K562 (cell line): ENCODE results near the gene RAB31. TPM values are rescaled to one million over a fixed set of nuclear protein-coding genes. Genes with fewer than 3 reads are reported as not detected.

Experiments used
- ATAC-seq: fragments of 200-7000 bp; cut with Tn5 transposase; 3 replicates; pipeline ENCODE4 v1.9.1; 2020; ENCODE audit warnings: moderate library complexity
- BruUV-seq: library from RNA; stranded (reverse); fragments of 400-500 nt; replicated peaks from 2 replicates; lab custom pipeline; 2021; lab: Mats Ljungman, UMichigan
- CTCF ChIA-PET: fragments of 300-600 bp; formaldehyde crosslinking; extraction: SDS; loops from one replicate; lab custom pipeline; 2021; ENCODE audit warnings: low intra/inter-chr PET ratio; lab: Yijun Ruan, JAX
- POLR2A ChIA-PET: fragments of 300-600, 350-650 bp; sonication (Branson Sonifier 250); formaldehyde crosslinking; extraction: SDS; loops from one replicate; lab custom pipeline; 2021; ENCODE audit warnings: antibody characterized with exemption, inconsistent platforms; lab: Yijun Ruan, JAX
- DNase-seq, 4 experiments: peaks; one replicate each; pipeline versions ENCODE4 v3.0.0 to v3.0.0-alpha.2; 2011 to 2018; ENCODE audit warnings: low spot score in 3 of 4, mixed read lengths in 3 of 4; ENCODE audit errors: extremely low read depth in 1 of 4
- FAIRE-seq: peaks from 2 replicates; lab custom pipeline; 2011; peaks lifted over from hg19 to GRCh38; lab: Jason Lieb, UNC
- H2AFZ ChIP-seq: 2 replicates; pipeline ENCODE4 v1.6.0; 2011; ENCODE audit warnings: low read depth, low read length, control low read depth, inconsistent platforms
- H3K27ac ChIP-seq: fragments of 200-600 bp; 3 replicates; pipeline ENCODE4 v1.8.0; 2011; ENCODE audit warnings: low read depth, mild to moderate bottlenecking, control low read depth, inconsistent platforms, low read length, moderate library complexity, mixed read lengths; ENCODE audit errors: extremely low read depth
- H3K27me3 ChIP-seq, 2 experiments: fragments of 300-600 bp in 1 of 2; 2 replicates in 1 of 2; 3 replicates in 1 of 2; pipeline versions ENCODE4 v1.6.0 to v1.8.0; 2011; ENCODE audit warnings: inconsistent platforms in 2 of 2, low read length in 2 of 2, mild to moderate bottlenecking in 1 of 2, mixed read lengths in 1 of 2, moderate library complexity in 1 of 2; ENCODE audit not compliant: control insufficient read depth in 2 of 2, insufficient read depth in 2 of 2
- H3K36me3 ChIP-seq: fragments of 300-600 bp; 3 replicates; pipeline ENCODE4 v1.8.0; 2011; ENCODE audit warnings: mild to moderate bottlenecking, low read length, inconsistent platforms; ENCODE audit not compliant: control insufficient read depth, insufficient read depth
- H3K4me1 ChIP-seq, 2 experiments: fragments of 200-600 bp in 1 of 2; replicated peaks in 1 of 2; 2 replicates in 1 of 2; 3 replicates in 1 of 2; pipeline versions ENCODE4 v1.5.1 to v1.8.0; 2011; ENCODE audit warnings: inconsistent platforms in 2 of 2, low read length in 2 of 2, mild to moderate bottlenecking in 1 of 2, mixed read lengths in 1 of 2, moderate library complexity in 1 of 2; ENCODE audit not compliant: control insufficient read depth in 2 of 2, insufficient read depth in 2 of 2
- H3K4me2 ChIP-seq: 2 replicates; pipeline ENCODE4 v1.6.1; 2011; ENCODE audit warnings: low read length, control low read depth, inconsistent platforms, mixed read lengths; ENCODE audit not compliant: insufficient read depth
- H3K4me3 ChIP-seq: fragments of 200-600 bp; sonication (generic), shearing (Covaris generic); 2 replicates; pipeline ENCODE4 v1.5.1; 2016; ENCODE audit warnings: control low read depth, inconsistent platforms
- H3K79me2 ChIP-seq: fragments of 200-600 bp; 3 replicates; pipeline ENCODE4 v1.8.0; 2011; ENCODE audit warnings: low read length, inconsistent platforms; ENCODE audit not compliant: control insufficient read depth, insufficient read depth
- H3K9ac ChIP-seq, 2 experiments: 2 replicates each; pipeline versions ENCODE4 v1.6.0 to v1.6.1; 2011; ENCODE audit warnings: low read depth in 2 of 2, low read length in 2 of 2, control low read depth in 1 of 2, inconsistent platforms in 1 of 2, mild to moderate bottlenecking in 1 of 2, mixed read lengths in 1 of 2; ENCODE audit not compliant: insufficient read depth in 1 of 2
- H3K9me1 ChIP-seq: one replicate; pipeline ENCODE4 v1.6.0; 2011; ENCODE audit warnings: inconsistent platforms, mild to moderate bottlenecking, low read length, moderate library complexity; ENCODE audit not compliant: control insufficient read depth, insufficient read depth
- H3K9me3 ChIP-seq: replicated peaks from 2 replicates; pipeline ENCODE4 v1.5.1; 2011; ENCODE audit warnings: low read depth, low read length, inconsistent platforms; ENCODE audit not compliant: control insufficient read depth, insufficient read depth
- H4K20me1 ChIP-seq: replicated peaks from 2 replicates; pipeline ENCODE4 v1.6.1; 2011; ENCODE audit warnings: low read length, inconsistent platforms, mixed read lengths; ENCODE audit not compliant: control insufficient read depth, insufficient read depth
- CEBPG ChIP-seq, 3 experiments: fragments of 200-800 bp in 1 of 3; sonication (Bioruptor generic) in 1 of 3; sonication (generic) in 1 of 3; formaldehyde crosslinking in 1 of 3; IDR thresholded peaks in 2 of 3; conservative IDR thresholded peaks in 1 of 3; 2 replicates each; pipeline versions ENCODE4 v1.6.1 to v1.8.0; 2016 to 2022; ENCODE audit warnings: missing compliant biosample characterization in 2 of 3, missing genetic modification characterization in 2 of 3, mild to moderate bottlenecking in 1 of 3, missing genetic modification reagents in 1 of 3
- EP300 ChIP-seq: IDR thresholded peaks from 2 replicates; pipeline ENCODE4 v1.6.1; 2012; ENCODE audit warnings: low read length, improper control_type of control experiment
- FOXA3 ChIP-seq, 2 experiments: fragments of 450-650 bp in 1 of 2; sonication (generic) in 1 of 2; formaldehyde crosslinking; IDR thresholded peaks in 1 of 2; conservative IDR thresholded peaks in 1 of 2; 2 replicates each; pipeline versions ENCODE4 v1.4.0 to v1.8.0; 2020 to 2022; ENCODE audit warnings: mild to moderate bottlenecking in 2 of 2, missing genetic modification reagents in 1 of 2
- GTF3C2 ChIP-seq: IDR thresholded peaks from 3 replicates; pipeline ENCODE4 v1.6.1; 2011; ENCODE audit warnings: borderline replicate concordance, mild to moderate bottlenecking, moderate library complexity; ENCODE audit not compliant: insufficient read length; ENCODE audit errors: extremely low read depth
- JUNB ChIP-seq: fragments of 450-650 bp; formaldehyde crosslinking; conservative IDR thresholded peaks from 2 replicates; pipeline ENCODE4 v1.4.0; 2020; ENCODE audit warnings: mild to moderate bottlenecking
- KDM1A ChIP-seq, 2 experiments: fragments of 450-650 bp; IDR thresholded peaks; 2 replicates each; pipeline ENCODE4 v1.6.1; 2016; ENCODE audit warnings: mild to moderate bottlenecking in 2 of 2
- KLF1 ChIP-seq: fragments of 450-650 bp; IDR thresholded peaks from 2 replicates; pipeline ENCODE4 v1.6.1; 2016; ENCODE audit warnings: missing genetic modification characterization, missing compliant biosample characterization
- KLF16 ChIP-seq: IDR thresholded peaks from 2 replicates; pipeline ENCODE4 v1.6.1; 2016; ENCODE audit warnings: antibody characterized with exemption
- NR2C2 ChIP-seq, 2 experiments: fragments of 200-800 bp in 1 of 2; sonication (Bioruptor generic) in 1 of 2; sonication (generic) in 1 of 2; formaldehyde crosslinking in 1 of 2; IDR thresholded peaks; 2 replicates each; pipeline versions ENCODE4 v1.6.1 to v1.8.0; 2016 to 2022; ENCODE audit warnings: mild to moderate bottlenecking in 1 of 2, missing compliant biosample characterization in 1 of 2, missing genetic modification characterization in 1 of 2, missing genetic modification reagents in 1 of 2
- NR2F6 ChIP-seq: fragments of 450-650 bp; formaldehyde crosslinking; IDR thresholded peaks from 2 replicates; pipeline ENCODE4 v1.4.0; 2020; ENCODE audit warnings: mild to moderate bottlenecking
- NR4A1 ChIP-seq, 2 experiments: fragments of 250-450 bp in 1 of 2; fragments of 450-650 bp in 1 of 2; sonication (Bioruptor Pico) in 1 of 2; IDR thresholded peaks; 2 replicates each; pipeline versions ENCODE4 v1.4.0 to v1.6.1; 2016 to 2020; ENCODE audit warnings: mild to moderate bottlenecking in 2 of 2, missing compliant biosample characterization in 1 of 2, missing genetic modification characterization in 1 of 2, moderate library complexity in 1 of 2
- PML ChIP-seq: IDR thresholded peaks from 2 replicates; pipeline ENCODE4 v1.6.1; 2012; ENCODE audit warnings: low read length, inconsistent platforms
- TAF7 ChIP-seq: fragments of 450-650 bp; IDR thresholded peaks from 2 replicates; pipeline ENCODE4 v1.6.1; 2016; ENCODE audit warnings: missing genetic modification characterization, missing compliant biosample characterization
- THRAP3 ChIP-seq: fragments of 450-650 bp; IDR thresholded peaks from 2 replicates; pipeline ENCODE4 v1.6.1; 2016; ENCODE audit warnings: mild to moderate bottlenecking, inconsistent platforms, borderline replicate concordance
- ZBTB5 ChIP-seq: fragments of 450-650 bp; IDR thresholded peaks from 2 replicates; pipeline ENCODE4 v1.6.1; 2017; ENCODE audit warnings: antibody characterized with exemption
- ZEB2 ChIP-seq: fragments of 450-650 bp; IDR thresholded peaks from 2 replicates; pipeline ENCODE4 v1.6.1; 2016
- ZFPM2 ChIP-seq: fragments of 250-450 bp; sonication (Bioruptor Pico); IDR thresholded peaks from 2 replicates; pipeline ENCODE4 v1.5.1; 2022; ENCODE audit warnings: mild to moderate bottlenecking
- ZNF431 ChIP-seq: sonication (generic); formaldehyde crosslinking; IDR thresholded peaks from 2 replicates; pipeline ENCODE4 v1.8.0; 2022; ENCODE audit warnings: mild to moderate bottlenecking, missing genetic modification reagents
- WGBS: fragments of 100-300 bp; shearing (Covaris generic); methylation state at CpG from one replicate; pipeline ENCODE4 v1.1.6; 2016; ENCODE audit warnings: low coverage, mixed read lengths; ENCODE audit not compliant: insufficient coverage; ENCODE audit errors: missing lambda C conversion rate; 5-methylcytosine and 5-hydroxymethylcytosine counted together
- in situ Hi-C: fragments of 300-500 bp; cut with MboI; formaldehyde crosslinking; loops from 4 replicates; pipeline ENCODE4 v1.15.0; 2018; ENCODE audit warnings: inconsistent platforms, mixed read lengths
- intact Hi-C: fragments of 100-400 bp; cut with micrococcal nuclease; formaldehyde crosslinking; loops from 2 replicates; pipeline ENCODE4 v1.14.2; 2022
- polyA plus RNA-seq, 8 experiments: library from polyadenylated mRNA; depleted of rRNA in 4 of 8; stranded (reverse) in 5 of 8; unstranded in 3 of 8; fragments of >200 nt; fragmentation: Nextera tagmentation in 2 of 8; fragmentation: Illumina TruSeq in 1 of 8; extraction: Ambion mirVana in 2 of 8; extraction: Trizol in 1 of 8; gene quantifications; 2 replicates each; pipeline versions ENCODE4 v1.2.1 to v1.2.3, GENCODE V29; 2011 to 2014; ENCODE audit warnings: inconsistent platforms in 1 of 8, missing spikeins in 1 of 8
- total RNA-seq, 7 experiments: library from RNA; depleted of rRNA in 6 of 7; stranded (reverse); fragments of >200 nt in 6 of 7; fragmentation: Illumina TruSeq in 2 of 7; extraction: Trizol in 2 of 7; gene quantifications; 2 replicates each; pipeline versions ENCODE4 v1.2.1 to v1.2.3, GENCODE V29; 2011 to 2021; ENCODE audit warnings: low replicate concordance in 1 of 7

RAB31 gene
- total and polyA plus RNA-seq, 9 of the 15 experiments (the other 6 are each of a cell fraction or from before 2014, with no cell fraction given), result 20.7 to 70.4 (median 41.3) TPM

- Histone ChIP-seq H3K9me3 (no peaks in the 10 kb centered on the region), H4K20me1 (no peaks in the 10 kb centered on the region), H3K4me1 (peaks cover 10 to 52% of the 10 kb centered on the region in 2 experiments; a peak in 4 of 5 replicates), H3K27ac (peak overlapping the region; percentile 81), H3K79me2 (no peaks in the 10 kb centered on the region), H3K27me3 (no peaks in the 10 kb centered on the region), H3K9me1 (no peaks in the 10 kb centered on the region), H3K9ac (peak overlapping the region; percentile 72 to 82; a peak in 3 of 4 replicates), H3K4me3 (no peak overlapping the region), H3K36me3 (no peaks in the 10 kb centered on the region), H2AFZ (peak overlapping the region; percentile 98), H3K4me2 (peak overlapping the region; percentile 74)
- no TSS peak for BruUV-seq
- in situ Hi-C loops, result no loop called here
- intact Hi-C loops, result loop anchor here (10.0 kb wide), 2 partner anchors 189 to 229 kb away; partner anchors contain the start of gene VAPA
- ChIA-PET POLR2A (interaction anchor here (0.6 to 1.3 kb wide), 4 partner anchors 11 to 247 kb away, joined by 3 read pairs; partner anchors contain the start of gene RAB31), CTCF (interaction anchor here (0.7 kb wide), 1 partner anchor 20 kb away, joined by 3 read pairs; no protein-coding TSS in a partner anchor)
- DNase-seq (no peak), FAIRE-seq (no peak), ATAC-seq (no peak)
- WGBS, result 30% methylated on average over 4 of the region's 4 CpGs
- no peak for TF ChIP-seq TAF7 (tag)
- no peak for TF ChIP-seq NR4A1 (CRISPR knock-in tag; IDR thresholded peaks at IDR 0.05)
- no peak for TF ChIP-seq NR4A1 (tag; IDR thresholded peaks at IDR 0.05)
- no peak for TF ChIP-seq ZNF431 (CRISPR knock-in tag)
- TF ChIP-seq EP300, result no peak
- 0 out of 2 replicates have a peak, but pooled peaks have one; percentile 3 for TF ChIP-seq ZEB2
- no peak for TF ChIP-seq CEBPG (CRISPR knock-in tag; IDR thresholded peaks at IDR 0.05)
- peak in 1 of 2 experiments; percentile 23; a peak in 1 of 4 replicates for TF ChIP-seq CEBPG (tag; conservative IDR thresholded peaks at IDR 0.05 in 1 of 2, IDR thresholded peaks at IDR 0.05 in 1 of 2)
- TF ChIP-seq ZBTB5, result no peak
- TF ChIP-seq PML, result no peak
- TF ChIP-seq NR2F6 (CRISPR knock-in tag), result no peak
- TF ChIP-seq NR2C2 (CRISPR knock-in tag; IDR thresholded peaks at IDR 0.05), result no peak
- no peak for TF ChIP-seq NR2C2 (tag; IDR thresholded peaks at IDR 0.05)
- TF ChIP-seq FOXA3 (CRISPR knock-in tag; conservative IDR thresholded peaks at IDR 0.05 in 1 of 2, IDR thresholded peaks at IDR 0.05 in 1 of 2), result no peak
- TF ChIP-seq GTF3C2, result no peak
- no peak for TF ChIP-seq THRAP3
- no peak for TF ChIP-seq KLF16
- no peak for TF ChIP-seq ZFPM2
- no peak for TF ChIP-seq JUNB (CRISPR knock-in tag)
- no peak for TF ChIP-seq KDM1A (IDR thresholded peaks at IDR 0.05)
- no peak for TF ChIP-seq KLF1 (tag)
Measured at GRCh38 chr18:9685615-9685890, 22.5 kb upstream of the RAB31 start.
